Measurements from ENCODE around the gene ESPN. TPM values are rescaled to one million over a fixed set of nuclear protein-coding genes. Genes with fewer than 3 reads are reported as not detected.

The ESPN gene
- total and polyA plus RNA-seq, 2 of the 8 experiments (the other 6 are each of a cell fraction or from before 2014, with no cell fraction given) = 5.2 to 16.3 TPM

DNA sequence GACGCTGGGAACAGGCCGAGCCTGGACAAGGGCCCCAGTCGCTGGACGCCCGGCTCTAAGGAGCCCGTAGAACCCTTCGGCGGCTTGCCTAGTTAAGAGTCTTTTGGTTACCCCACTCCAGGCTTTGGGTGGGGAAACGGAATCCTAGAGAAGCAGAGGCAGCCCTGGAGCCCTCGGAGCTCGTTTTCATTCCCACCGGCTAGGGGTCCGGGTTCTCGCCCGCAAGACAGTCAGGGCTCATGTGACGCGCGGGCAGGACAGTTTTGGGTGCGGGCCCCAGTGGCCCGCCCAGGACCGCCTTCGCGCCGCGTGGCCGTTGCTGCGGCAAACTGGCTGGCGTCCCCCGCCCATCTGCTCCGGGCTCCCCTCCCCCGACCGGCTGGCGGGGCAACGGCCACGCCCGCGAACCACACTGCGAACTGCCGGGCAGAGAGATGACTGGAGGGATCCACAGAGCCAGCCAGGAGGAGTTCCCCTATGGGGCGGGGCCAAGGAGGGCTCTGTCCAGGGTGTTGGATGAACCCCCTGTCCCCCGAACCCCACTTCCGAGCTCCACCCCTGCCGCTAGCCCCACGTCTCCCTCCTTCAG, 4.0 kb upstream of the ESPN start (continued):
- TF ChIP-seq, protein P1, sequence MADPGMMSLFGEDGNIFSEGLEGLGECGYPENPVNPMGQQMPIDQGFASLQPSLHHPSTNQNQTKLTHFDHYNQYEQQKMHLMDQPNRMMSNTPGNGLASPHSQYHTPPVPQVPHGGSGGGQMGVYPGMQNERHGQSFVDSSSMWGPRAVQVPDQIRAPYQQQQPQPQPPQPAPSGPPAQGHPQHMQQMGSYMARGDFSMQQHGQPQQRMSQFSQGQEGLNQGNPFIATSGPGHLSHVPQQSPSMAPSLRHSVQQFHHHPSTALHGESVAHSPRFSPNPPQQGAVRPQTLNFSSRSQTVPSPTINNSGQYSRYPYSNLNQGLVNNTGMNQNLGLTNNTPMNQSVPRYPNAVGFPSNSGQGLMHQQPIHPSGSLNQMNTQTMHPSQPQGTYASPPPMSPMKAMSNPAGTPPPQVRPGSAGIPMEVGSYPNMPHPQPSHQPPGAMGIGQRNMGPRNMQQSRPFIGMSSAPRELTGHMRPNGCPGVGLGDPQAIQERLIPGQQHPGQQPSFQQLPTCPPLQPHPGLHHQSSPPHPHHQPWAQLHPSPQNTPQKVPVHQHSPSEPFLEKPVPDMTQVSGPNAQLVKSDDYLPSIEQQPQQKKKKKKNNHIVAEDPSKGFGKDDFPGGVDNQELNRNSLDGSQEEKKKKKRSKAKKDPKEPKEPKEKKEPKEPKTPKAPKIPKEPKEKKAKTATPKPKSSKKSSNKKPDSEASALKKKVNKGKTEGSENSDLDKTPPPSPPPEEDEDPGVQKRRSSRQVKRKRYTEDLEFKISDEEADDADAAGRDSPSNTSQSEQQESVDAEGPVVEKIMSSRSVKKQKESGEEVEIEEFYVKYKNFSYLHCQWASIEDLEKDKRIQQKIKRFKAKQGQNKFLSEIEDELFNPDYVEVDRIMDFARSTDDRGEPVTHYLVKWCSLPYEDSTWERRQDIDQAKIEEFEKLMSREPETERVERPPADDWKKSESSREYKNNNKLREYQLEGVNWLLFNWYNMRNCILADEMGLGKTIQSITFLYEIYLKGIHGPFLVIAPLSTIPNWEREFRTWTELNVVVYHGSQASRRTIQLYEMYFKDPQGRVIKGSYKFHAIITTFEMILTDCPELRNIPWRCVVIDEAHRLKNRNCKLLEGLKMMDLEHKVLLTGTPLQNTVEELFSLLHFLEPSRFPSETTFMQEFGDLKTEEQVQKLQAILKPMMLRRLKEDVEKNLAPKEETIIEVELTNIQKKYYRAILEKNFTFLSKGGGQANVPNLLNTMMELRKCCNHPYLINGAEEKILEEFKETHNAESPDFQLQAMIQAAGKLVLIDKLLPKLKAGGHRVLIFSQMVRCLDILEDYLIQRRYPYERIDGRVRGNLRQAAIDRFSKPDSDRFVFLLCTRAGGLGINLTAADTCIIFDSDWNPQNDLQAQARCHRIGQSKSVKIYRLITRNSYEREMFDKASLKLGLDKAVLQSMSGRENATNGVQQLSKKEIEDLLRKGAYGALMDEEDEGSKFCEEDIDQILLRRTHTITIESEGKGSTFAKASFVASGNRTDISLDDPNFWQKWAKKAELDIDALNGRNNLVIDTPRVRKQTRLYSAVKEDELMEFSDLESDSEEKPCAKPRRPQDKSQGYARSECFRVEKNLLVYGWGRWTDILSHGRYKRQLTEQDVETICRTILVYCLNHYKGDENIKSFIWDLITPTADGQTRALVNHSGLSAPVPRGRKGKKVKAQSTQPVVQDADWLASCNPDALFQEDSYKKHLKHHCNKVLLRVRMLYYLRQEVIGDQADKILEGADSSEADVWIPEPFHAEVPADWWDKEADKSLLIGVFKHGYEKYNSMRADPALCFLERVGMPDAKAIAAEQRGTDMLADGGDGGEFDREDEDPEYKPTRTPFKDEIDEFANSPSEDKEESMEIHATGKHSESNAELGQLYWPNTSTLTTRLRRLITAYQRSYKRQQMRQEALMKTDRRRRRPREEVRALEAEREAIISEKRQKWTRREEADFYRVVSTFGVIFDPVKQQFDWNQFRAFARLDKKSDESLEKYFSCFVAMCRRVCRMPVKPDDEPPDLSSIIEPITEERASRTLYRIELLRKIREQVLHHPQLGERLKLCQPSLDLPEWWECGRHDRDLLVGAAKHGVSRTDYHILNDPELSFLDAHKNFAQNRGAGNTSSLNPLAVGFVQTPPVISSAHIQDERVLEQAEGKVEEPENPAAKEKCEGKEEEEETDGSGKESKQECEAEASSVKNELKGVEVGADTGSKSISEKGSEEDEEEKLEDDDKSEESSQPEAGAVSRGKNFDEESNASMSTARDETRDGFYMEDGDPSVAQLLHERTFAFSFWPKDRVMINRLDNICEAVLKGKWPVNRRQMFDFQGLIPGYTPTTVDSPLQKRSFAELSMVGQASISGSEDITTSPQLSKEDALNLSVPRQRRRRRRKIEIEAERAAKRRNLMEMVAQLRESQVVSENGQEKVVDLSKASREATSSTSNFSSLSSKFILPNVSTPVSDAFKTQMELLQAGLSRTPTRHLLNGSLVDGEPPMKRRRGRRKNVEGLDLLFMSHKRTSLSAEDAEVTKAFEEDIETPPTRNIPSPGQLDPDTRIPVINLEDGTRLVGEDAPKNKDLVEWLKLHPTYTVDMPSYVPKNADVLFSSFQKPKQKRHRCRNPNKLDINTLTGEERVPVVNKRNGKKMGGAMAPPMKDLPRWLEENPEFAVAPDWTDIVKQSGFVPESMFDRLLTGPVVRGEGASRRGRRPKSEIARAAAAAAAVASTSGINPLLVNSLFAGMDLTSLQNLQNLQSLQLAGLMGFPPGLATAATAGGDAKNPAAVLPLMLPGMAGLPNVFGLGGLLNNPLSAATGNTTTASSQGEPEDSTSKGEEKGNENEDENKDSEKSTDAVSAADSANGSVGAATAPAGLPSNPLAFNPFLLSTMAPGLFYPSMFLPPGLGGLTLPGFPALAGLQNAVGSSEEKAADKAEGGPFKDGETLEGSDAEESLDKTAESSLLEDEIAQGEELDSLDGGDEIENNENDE (IDR thresholded peaks at IDR 0.05; ENCODE audit: insufficient replicate concordance, low read length) = no peak
- TF ChIP-seq ZNF274 (IDR thresholded peaks at IDR 0.05; ENCODE audit: borderline replicate concordance, extremely low read depth, low read length) = no peak
- TF ChIP-seq CBX8 (IDR thresholded peaks at IDR 0.05; ENCODE audit: borderline replicate concordance, low read depth, low read length) = no peak
- no peak for TF ChIP-seq FOSL1 (IDR thresholded peaks at IDR 0.05; ENCODE audit: insufficient read depth, low read depth, low read length)
- no peak for TF ChIP-seq POU5F1 (IDR thresholded peaks at IDR 0.05; ENCODE audit: low read depth, low read length)
- TF ChIP-seq BRCA1 (IDR thresholded peaks at IDR 0.05; ENCODE audit: low read depth, low read length) = no peak
- TF ChIP-seq HDAC2 (IDR thresholded peaks at IDR 0.05; ENCODE audit: borderline replicate concordance in 1 of 2, low read depth in 2 of 2, low read length in 2 of 2) = no peak
- no peak for TF ChIP-seq RXRA (IDR thresholded peaks at IDR 0.05; ENCODE audit: insufficient read depth, low read depth, low read length)
- TF ChIP-seq, protein P2, sequence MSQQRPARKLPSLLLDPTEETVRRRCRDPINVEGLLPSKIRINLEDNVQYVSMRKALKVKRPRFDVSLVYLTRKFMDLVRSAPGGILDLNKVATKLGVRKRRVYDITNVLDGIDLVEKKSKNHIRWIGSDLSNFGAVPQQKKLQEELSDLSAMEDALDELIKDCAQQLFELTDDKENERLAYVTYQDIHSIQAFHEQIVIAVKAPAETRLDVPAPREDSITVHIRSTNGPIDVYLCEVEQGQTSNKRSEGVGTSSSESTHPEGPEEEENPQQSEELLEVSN (IDR thresholded peaks at IDR 0.05) = no peak

Measured in H1 (cell line).